HEK293 (cell line): ENCODE measurements around the gene GLMP.

ENCODE experiments used
- ZNF16 ChIP-seq: fragments of 450-650 bp; formaldehyde crosslinking; IDR thresholded peaks from 2 replicates; pipeline ENCODE4 v1.5.1; 2016; ENCODE audit warnings: low read depth, missing biosample characterization, missing genetic modification characterization
- ZNF571 ChIP-seq: fragments of 450-650 bp; formaldehyde crosslinking; IDR thresholded peaks from 2 replicates; pipeline ENCODE4 v1.5.0; 2017; ENCODE audit warnings: missing biosample characterization, missing genetic modification characterization
- ZSCAN30 ChIP-seq: fragments of 450-650 bp; IDR thresholded peaks from 2 replicates; pipeline ENCODE4 v1.5.1; 2018; ENCODE audit warnings: missing biosample characterization, mild to moderate bottlenecking, missing genetic modification characterization, moderate library complexity
- ZXDB ChIP-seq: fragments of 450-650 bp; formaldehyde crosslinking; IDR thresholded peaks from 2 replicates; pipeline ENCODE4 v1.5.1; 2016; ENCODE audit warnings: missing biosample characterization, missing genetic modification characterization
- TF ChIP-seq, protein P1 (sequence below): fragments of 450-650 bp; formaldehyde crosslinking; IDR thresholded peaks from 2 replicates; pipeline ENCODE4 v1.5.1; 2016; ENCODE audit warnings: missing biosample characterization, missing genetic modification characterization
- TF ChIP-seq, protein P2 (sequence below): fragments of 450-650 bp; formaldehyde crosslinking; IDR thresholded peaks from 2 replicates; pipeline ENCODE4 v1.5.1; 2016; ENCODE audit warnings: missing biosample characterization, missing genetic modification characterization
- TF ChIP-seq, protein P3 (sequence below): fragments of 450-650 bp; formaldehyde crosslinking; IDR thresholded peaks from 2 replicates; pipeline ENCODE4 v1.5.1; 2016; ENCODE audit warnings: missing biosample characterization, missing genetic modification characterization
- TF ChIP-seq, protein P4 (sequence below): fragments of 450-650 bp; formaldehyde crosslinking; IDR thresholded peaks from 2 replicates; pipeline ENCODE4 v1.5.1; 2017; ENCODE audit warnings: missing biosample characterization, missing genetic modification characterization
- TF ChIP-seq, protein P5 (sequence below): sonication (generic); formaldehyde crosslinking; IDR thresholded peaks from 2 replicates; pipeline ENCODE4 v1.8.1; 2022; ENCODE audit warnings: mild to moderate bottlenecking, moderate library complexity, missing genetic modification reagents
- TF ChIP-seq, protein P6 (sequence below): fragments of 450-650 bp; formaldehyde crosslinking; IDR thresholded peaks from 2 replicates; pipeline ENCODE4 v1.5.1; 2016; ENCODE audit warnings: missing biosample characterization, missing genetic modification characterization

DNA sequence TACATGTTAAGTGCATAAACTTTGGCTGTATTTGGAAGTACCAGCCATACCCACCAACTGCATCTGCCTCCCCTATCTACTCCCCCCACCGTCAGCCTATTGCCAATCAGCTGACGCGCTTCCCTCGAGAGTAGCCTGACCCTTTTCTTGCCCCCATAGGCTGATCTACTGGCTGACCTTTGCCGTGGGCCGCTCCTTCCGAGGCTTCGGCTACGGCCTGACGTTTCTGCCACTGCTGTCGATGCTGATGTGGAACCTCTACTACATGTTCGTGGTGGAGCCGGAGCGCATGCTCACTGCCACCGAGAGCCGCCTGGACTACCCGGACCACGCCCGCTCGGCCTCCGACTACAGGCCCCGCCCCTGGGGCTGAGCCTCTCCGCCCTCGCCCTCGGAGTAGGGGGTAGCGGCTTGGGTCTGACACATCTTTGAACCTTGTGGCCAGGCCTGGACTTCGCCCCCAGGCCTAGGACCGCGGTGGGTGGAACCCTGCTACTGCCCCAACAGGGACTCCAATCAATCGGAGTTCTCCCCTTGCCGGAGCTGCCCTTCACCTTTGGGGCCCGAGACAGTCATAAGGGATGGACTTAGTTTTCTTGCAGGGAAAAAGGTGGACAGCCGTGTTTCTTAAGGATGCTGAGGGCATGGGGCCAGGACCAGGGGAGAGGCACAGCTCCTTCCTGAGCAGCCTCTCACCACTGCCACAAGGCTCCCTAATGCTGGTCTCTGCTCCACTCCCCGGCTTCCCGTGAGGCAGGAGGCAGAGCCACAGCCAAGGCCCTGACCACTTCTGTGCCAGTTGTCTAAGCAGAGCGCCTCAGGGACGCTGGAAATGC is 4.0 kb downstream of the GLMP start:
- TF ChIP-seq, protein P1, sequence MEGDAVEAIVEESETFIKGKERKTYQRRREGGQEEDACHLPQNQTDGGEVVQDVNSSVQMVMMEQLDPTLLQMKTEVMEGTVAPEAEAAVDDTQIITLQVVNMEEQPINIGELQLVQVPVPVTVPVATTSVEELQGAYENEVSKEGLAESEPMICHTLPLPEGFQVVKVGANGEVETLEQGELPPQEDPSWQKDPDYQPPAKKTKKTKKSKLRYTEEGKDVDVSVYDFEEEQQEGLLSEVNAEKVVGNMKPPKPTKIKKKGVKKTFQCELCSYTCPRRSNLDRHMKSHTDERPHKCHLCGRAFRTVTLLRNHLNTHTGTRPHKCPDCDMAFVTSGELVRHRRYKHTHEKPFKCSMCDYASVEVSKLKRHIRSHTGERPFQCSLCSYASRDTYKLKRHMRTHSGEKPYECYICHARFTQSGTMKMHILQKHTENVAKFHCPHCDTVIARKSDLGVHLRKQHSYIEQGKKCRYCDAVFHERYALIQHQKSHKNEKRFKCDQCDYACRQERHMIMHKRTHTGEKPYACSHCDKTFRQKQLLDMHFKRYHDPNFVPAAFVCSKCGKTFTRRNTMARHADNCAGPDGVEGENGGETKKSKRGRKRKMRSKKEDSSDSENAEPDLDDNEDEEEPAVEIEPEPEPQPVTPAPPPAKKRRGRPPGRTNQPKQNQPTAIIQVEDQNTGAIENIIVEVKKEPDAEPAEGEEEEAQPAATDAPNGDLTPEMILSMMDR (tag by site-specific recombination), result no peak
- no peak for TF ChIP-seq ZXDB (tag by site-specific recombination)
- TF ChIP-seq ZNF16 (tag by site-specific recombination), result no peak
- no peak for TF ChIP-seq ZNF571 (tag by site-specific recombination)
- TF ChIP-seq, protein P2, sequence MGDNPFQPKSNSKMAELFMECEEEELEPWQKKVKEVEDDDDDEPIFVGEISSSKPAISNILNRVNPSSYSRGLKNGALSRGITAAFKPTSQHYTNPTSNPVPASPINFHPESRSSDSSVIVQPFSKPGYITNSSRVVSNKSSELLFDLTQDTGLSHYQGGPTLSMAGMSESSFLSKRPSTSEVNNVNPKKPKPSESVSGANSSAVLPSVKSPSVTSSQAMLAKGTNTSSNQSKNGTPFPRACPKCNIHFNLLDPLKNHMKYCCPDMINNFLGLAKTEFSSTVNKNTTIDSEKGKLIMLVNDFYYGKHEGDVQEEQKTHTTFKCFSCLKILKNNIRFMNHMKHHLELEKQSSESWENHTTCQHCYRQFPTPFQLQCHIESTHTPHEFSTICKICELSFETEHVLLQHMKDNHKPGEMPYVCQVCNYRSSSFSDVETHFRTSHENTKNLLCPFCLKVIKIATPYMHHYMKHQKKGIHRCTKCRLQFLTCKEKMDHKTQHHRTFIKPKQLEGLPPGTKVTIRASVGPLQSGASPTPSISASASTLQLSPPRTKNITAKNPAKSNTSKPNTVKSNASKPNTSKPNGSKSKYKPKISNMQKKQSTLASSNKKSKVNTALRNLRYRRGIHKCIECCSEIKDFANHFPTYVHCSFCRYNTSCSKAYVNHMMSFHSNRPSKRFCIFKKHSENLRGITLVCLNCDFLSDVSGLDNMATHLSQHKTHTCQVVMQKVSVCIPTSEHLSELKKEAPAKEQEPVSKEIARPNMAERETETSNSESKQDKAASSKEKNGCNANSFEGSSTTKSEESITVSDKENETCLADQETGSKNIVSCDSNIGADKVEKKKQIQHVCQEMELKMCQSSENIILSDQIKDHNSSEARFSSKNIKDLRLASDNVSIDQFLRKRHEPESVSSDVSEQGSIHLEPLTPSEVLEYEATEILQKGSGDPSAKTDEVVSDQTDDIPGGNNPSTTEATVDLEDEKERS (tag by site-specific recombination), result no peak
- TF ChIP-seq, protein P3, sequence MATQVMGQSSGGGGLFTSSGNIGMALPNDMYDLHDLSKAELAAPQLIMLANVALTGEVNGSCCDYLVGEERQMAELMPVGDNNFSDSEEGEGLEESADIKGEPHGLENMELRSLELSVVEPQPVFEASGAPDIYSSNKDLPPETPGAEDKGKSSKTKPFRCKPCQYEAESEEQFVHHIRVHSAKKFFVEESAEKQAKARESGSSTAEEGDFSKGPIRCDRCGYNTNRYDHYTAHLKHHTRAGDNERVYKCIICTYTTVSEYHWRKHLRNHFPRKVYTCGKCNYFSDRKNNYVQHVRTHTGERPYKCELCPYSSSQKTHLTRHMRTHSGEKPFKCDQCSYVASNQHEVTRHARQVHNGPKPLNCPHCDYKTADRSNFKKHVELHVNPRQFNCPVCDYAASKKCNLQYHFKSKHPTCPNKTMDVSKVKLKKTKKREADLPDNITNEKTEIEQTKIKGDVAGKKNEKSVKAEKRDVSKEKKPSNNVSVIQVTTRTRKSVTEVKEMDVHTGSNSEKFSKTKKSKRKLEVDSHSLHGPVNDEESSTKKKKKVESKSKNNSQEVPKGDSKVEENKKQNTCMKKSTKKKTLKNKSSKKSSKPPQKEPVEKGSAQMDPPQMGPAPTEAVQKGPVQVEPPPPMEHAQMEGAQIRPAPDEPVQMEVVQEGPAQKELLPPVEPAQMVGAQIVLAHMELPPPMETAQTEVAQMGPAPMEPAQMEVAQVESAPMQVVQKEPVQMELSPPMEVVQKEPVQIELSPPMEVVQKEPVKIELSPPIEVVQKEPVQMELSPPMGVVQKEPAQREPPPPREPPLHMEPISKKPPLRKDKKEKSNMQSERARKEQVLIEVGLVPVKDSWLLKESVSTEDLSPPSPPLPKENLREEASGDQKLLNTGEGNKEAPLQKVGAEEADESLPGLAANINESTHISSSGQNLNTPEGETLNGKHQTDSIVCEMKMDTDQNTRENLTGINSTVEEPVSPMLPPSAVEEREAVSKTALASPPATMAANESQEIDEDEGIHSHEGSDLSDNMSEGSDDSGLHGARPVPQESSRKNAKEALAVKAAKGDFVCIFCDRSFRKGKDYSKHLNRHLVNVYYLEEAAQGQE (tag by site-specific recombination), result no peak
- TF ChIP-seq, protein P4, sequence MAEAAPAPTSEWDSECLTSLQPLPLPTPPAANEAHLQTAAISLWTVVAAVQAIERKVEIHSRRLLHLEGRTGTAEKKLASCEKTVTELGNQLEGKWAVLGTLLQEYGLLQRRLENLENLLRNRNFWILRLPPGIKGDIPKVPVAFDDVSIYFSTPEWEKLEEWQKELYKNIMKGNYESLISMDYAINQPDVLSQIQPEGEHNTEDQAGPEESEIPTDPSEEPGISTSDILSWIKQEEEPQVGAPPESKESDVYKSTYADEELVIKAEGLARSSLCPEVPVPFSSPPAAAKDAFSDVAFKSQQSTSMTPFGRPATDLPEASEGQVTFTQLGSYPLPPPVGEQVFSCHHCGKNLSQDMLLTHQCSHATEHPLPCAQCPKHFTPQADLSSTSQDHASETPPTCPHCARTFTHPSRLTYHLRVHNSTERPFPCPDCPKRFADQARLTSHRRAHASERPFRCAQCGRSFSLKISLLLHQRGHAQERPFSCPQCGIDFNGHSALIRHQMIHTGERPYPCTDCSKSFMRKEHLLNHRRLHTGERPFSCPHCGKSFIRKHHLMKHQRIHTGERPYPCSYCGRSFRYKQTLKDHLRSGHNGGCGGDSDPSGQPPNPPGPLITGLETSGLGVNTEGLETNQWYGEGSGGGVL (tag by site-specific recombination), result no peak
- TF ChIP-seq, protein P5, sequence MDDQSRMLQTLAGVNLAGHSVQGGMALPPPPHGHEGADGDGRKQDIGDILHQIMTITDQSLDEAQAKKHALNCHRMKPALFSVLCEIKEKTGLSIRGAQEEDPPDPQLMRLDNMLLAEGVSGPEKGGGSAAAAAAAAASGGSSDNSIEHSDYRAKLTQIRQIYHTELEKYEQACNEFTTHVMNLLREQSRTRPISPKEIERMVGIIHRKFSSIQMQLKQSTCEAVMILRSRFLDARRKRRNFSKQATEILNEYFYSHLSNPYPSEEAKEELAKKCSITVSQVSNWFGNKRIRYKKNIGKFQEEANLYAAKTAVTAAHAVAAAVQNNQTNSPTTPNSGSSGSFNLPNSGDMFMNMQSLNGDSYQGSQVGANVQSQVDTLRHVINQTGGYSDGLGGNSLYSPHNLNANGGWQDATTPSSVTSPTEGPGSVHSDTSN (CRISPR knock-in tag), result no peak
- TF ChIP-seq, protein P6, sequence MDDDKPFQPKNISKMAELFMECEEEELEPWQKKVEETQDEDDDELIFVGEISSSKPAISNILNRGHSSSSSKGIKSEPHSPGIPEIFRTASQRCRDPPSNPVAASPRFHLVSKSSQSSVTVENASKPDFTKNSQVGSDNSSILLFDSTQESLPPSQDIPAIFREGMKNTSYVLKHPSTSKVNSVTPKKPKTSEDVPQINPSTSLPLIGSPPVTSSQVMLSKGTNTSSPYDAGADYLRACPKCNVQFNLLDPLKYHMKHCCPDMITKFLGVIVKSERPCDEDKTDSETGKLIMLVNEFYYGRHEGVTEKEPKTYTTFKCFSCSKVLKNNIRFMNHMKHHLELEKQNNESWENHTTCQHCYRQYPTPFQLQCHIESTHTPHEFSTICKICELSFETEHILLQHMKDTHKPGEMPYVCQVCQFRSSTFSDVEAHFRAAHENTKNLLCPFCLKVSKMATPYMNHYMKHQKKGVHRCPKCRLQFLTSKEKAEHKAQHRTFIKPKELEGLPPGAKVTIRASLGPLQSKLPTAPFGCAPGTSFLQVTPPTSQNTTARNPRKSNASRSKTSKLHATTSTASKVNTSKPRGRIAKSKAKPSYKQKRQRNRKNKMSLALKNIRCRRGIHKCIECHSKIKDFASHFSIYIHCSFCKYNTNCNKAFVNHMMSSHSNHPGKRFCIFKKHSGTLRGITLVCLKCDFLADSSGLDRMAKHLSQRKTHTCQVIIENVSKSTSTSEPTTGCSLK, result no peak
- no peak for TF ChIP-seq ZSCAN30
